Parathyroid adenoma (tissue), 2 donors: ENCODE measurements around the gene ZBTB46.

Experiments used
- H2AFZ ChIP-seq: fragments of 300-600 bp; sonication (generic); one replicate; pipeline ENCODE4 v1.7.0; 2017; ENCODE audit warnings: antibody characterized with exemption, mild to moderate bottlenecking
- H3K27ac ChIP-seq: fragments of 300-600 bp; sonication (generic); one replicate; pipeline ENCODE4 v1.7.0; 2017
- H3K27me3 ChIP-seq: fragments of 300-600 bp; sonication (generic); one replicate; pipeline ENCODE4 v1.7.0; 2017; ENCODE audit warnings: low read length; ENCODE audit not compliant: control insufficient read depth, insufficient read depth
- H3K36me3 ChIP-seq: fragments of 300-600 bp; sonication (generic); one replicate; pipeline ENCODE4 v1.7.0; 2017; ENCODE audit warnings: low read length; ENCODE audit not compliant: control insufficient read depth, insufficient read depth
- H3K4me1 ChIP-seq: fragments of 300-600 bp; sonication (generic); one replicate; pipeline ENCODE4 v1.7.0; 2017; ENCODE audit warnings: control low read depth
- H3K4me2 ChIP-seq: fragments of 300-600 bp; sonication (generic); one replicate; pipeline ENCODE4 v1.7.0; 2017; ENCODE audit warnings: low read length
- H3K4me3 ChIP-seq: fragments of 300-600 bp; sonication (generic); one replicate; pipeline ENCODE4 v1.7.0; 2017; ENCODE audit warnings: low read depth, low read length
- H3K79me2 ChIP-seq: fragments of 300-600 bp; sonication (generic); one replicate; pipeline ENCODE4 v1.7.0; 2017; ENCODE audit warnings: control low read depth
- H3K9ac ChIP-seq: fragments of 300-600 bp; sonication (generic); one replicate; pipeline ENCODE4 v1.7.0; 2017; ENCODE audit warnings: mild to moderate bottlenecking
- H3K9me3 ChIP-seq: fragments of 300-600 bp; sonication (generic); one replicate; pipeline ENCODE4 v1.7.0; 2017; ENCODE audit warnings: low read length; ENCODE audit not compliant: control insufficient read depth
- TF ChIP-seq, protein P1 (sequence below): fragments of 300-600 bp; sonication (generic); IDR thresholded peaks from one replicate; pipeline ENCODE4 v1.7.0; 2017; ENCODE audit warnings: antibody characterized with exemption, mild to moderate bottlenecking
- donor health status: primary hyperparathyroidism.

ZBTB46 gene

DNA sequence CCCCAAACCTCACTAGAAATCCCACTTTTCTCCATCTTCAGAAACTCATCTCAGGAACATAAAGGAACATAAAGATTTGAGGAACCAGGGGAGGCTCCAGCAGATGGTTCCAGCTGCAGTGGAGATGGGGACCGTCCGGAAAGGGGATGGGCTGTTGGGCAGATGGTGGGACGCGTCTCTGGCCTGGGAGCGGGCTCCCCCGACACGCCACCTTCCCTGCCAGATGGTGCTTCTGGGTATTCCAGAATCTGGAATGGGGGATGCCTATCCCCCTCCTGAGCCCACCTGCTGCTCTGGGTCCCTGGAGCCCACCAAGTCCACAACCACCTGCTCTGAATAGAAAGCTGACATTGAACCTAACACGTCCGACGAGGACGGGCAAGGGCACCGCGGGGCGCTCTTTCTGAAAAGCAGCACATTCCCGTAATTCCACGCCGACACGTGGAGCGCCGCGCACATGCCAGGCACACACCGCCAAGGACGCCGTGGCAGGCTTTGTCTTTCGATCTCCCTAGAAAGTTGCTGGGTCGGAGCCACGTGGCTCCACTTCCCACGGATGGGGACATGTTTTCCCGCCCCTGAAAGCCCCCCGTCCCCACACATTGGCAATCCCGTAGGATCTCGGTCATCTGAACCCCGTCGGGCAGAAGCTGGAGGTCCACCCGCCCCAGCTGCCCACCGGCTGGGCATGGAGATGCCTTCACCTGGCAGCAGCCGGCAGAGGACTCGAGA is 64.2 kb downstream of the ZBTB46 start:
- Histone ChIP-seq H3K4me1 (no peaks in the 10 kb centered on the region), H3K36me3 (no peaks in the 10 kb centered on the region), H3K27me3 (no peaks in the 10 kb centered on the region), H2AFZ (no peak overlapping the region), H3K79me2 (peaks cover 32% of the 10 kb centered on the region), H3K4me2 (no peak overlapping the region), H3K9me3 (no peaks in the 10 kb centered on the region), H3K4me3 (no peak overlapping the region), H3K27ac (no peak overlapping the region), H3K9ac (no peak overlapping the region)
- TF ChIP-seq, protein P1, sequence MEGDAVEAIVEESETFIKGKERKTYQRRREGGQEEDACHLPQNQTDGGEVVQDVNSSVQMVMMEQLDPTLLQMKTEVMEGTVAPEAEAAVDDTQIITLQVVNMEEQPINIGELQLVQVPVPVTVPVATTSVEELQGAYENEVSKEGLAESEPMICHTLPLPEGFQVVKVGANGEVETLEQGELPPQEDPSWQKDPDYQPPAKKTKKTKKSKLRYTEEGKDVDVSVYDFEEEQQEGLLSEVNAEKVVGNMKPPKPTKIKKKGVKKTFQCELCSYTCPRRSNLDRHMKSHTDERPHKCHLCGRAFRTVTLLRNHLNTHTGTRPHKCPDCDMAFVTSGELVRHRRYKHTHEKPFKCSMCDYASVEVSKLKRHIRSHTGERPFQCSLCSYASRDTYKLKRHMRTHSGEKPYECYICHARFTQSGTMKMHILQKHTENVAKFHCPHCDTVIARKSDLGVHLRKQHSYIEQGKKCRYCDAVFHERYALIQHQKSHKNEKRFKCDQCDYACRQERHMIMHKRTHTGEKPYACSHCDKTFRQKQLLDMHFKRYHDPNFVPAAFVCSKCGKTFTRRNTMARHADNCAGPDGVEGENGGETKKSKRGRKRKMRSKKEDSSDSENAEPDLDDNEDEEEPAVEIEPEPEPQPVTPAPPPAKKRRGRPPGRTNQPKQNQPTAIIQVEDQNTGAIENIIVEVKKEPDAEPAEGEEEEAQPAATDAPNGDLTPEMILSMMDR: no peak

- no peaks in the 10 kb centered on the region for H3K27me3 ChIP-seq
- no peak overlapping the region for H3K9ac ChIP-seq
- no peaks in the 10 kb centered on the region for H3K36me3 ChIP-seq
- H3K4me3 ChIP-seq: no peak overlapping the region
- TF ChIP-seq, protein P1: no peak
- no peaks in the 10 kb centered on the region for H3K9me3 ChIP-seq
- H3K4me1 ChIP-seq: no peaks in the 10 kb centered on the region
- H3K79me2 ChIP-seq: peaks cover 23% of the 10 kb centered on the region
- H3K4me2 ChIP-seq: no peak overlapping the region
- no peak overlapping the region for H3K27ac ChIP-seq
- no peak overlapping the region for H2AFZ ChIP-seq
Observed at GRCh38 chr20:63765902-63766301, 65.2 kb downstream of the ZBTB46 start.

GRCh38 chr20:63765082-63765873 is 65.8 kb downstream of the ZBTB46 start:
- Histone ChIP-seq H3K9me3 (no peaks in the 10 kb centered on the region), H2AFZ (no peak overlapping the region), H3K36me3 (no peaks in the 10 kb centered on the region), H3K27ac (no peak overlapping the region), H3K4me1 (no peaks in the 10 kb centered on the region), H3K4me2 (no peak overlapping the region), H3K4me3 (no peak overlapping the region), H3K9ac (no peak overlapping the region), H3K27me3 (no peaks in the 10 kb centered on the region), H3K79me2 (peaks cover 20% of the 10 kb centered on the region)
- TF ChIP-seq, protein P1: no peak

DNA sequence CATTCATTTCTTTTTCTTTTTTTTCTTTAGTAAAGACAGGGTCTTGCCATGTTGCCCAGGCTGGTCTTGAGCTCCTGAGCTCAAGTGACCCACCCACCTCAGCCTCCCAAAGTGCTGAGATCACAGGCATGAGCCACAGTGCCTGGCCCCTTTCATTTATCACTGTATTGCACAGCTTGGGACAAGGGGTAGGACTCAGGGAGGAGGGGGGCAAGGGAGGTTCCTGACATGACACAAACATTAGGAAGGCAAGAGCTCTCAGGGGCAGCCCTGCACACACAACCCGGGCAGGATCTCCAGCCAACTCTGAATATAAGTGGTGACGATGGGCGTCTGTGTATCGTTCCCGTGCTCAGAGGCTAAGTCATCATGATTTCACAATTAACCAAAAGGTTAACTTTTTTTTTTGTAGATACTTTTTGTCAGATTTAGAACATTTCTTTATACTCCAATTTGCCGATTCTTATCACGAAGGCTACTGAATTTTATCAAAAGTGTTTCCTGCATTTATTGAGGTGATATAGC is 71.6 kb downstream of the ZBTB46 start:
- H3K9me3 ChIP-seq: no peaks in the 10 kb centered on the region
- no peak overlapping the region for H3K27ac ChIP-seq
- no peaks in the 10 kb centered on the region for H3K4me1 ChIP-seq
- no peak overlapping the region for H3K4me2 ChIP-seq
- H3K4me3 ChIP-seq: no peak overlapping the region
- TF ChIP-seq, protein P1: no peak
- H3K79me2 ChIP-seq: no peaks in the 10 kb centered on the region
- no peak overlapping the region for H2AFZ ChIP-seq
- H3K27me3 ChIP-seq: no peaks in the 10 kb centered on the region
- no peaks in the 10 kb centered on the region for H3K36me3 ChIP-seq
- H3K9ac ChIP-seq: no peak overlapping the region
